Ovary (tissue), 3 donors: ENCODE results near the gene CD36.

ENCODE experiments used
- EP300 ChIP-seq: sonication (generic); formaldehyde crosslinking; IDR thresholded peaks from one replicate; pipeline ENCODE4 v1.6.1; 2017; ENCODE audit warnings: antibody characterized with exemption
- TF ChIP-seq, protein P1 (sequence below), 3 donors: fragments of 450-650 bp in 2 of 3; fragments of 200-600 bp in 1 of 3; IDR thresholded peaks; one replicate each; pipeline versions ENCODE4 v1.5.1 to v1.8.0; 2016 to 2022; ENCODE audit warnings: antibody characterized with exemption in 3 of 3, mild to moderate bottlenecking in 1 of 3
- donor health status: DM: no; HTN: no; CAD: no.

DNA sequence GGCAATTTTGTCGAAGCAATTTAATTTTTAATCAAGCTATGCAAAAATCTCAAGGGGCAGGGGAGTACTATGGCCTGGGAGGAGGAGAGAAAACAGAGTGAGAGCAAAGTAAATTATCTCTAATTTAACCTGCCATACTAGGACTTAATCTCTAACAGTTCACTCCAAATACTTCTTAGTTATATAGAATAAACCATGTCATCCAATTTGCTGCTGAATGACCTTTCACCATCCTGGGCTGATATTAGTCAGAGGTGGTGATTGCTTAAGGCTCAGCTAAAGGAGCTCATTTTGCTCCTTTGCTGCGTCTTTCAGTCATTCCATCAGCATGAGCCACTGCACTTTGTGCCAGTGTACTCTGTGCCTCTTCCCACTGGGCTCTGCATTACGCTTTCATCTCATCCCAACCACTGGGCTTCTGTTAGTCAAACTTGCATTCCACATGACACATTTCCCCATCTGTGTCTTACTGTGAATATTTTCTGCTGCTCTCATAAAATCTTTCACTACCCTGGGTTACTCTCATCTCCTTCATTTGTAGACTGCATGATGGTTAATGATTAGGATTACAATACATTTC lies 84.3 kb downstream of the CD36 start:
- no peak for TF ChIP-seq EP300
- TF ChIP-seq, protein P1, sequence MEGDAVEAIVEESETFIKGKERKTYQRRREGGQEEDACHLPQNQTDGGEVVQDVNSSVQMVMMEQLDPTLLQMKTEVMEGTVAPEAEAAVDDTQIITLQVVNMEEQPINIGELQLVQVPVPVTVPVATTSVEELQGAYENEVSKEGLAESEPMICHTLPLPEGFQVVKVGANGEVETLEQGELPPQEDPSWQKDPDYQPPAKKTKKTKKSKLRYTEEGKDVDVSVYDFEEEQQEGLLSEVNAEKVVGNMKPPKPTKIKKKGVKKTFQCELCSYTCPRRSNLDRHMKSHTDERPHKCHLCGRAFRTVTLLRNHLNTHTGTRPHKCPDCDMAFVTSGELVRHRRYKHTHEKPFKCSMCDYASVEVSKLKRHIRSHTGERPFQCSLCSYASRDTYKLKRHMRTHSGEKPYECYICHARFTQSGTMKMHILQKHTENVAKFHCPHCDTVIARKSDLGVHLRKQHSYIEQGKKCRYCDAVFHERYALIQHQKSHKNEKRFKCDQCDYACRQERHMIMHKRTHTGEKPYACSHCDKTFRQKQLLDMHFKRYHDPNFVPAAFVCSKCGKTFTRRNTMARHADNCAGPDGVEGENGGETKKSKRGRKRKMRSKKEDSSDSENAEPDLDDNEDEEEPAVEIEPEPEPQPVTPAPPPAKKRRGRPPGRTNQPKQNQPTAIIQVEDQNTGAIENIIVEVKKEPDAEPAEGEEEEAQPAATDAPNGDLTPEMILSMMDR (IDR thresholded peaks at IDR 0.05) = no peak
